Lower lobe of right lung (tissue), 2 donors: ENCODE measurements around the gene ANKRD12. TPM values are rescaled to one million over a fixed set of nuclear protein-coding genes. Genes with fewer than 3 reads are reported as not detected.
A peak's percentile ranks its signal among the peaks of the same experiment; 100 is the strongest.

Source experiments
- ATAC-seq, 2 donors: fragments of 200-7000 bp; cut with Tn5 transposase; one replicate each; pipeline ENCODE4 v1.9.1; 2020 to 2022; ENCODE audit warnings: mild to moderate bottlenecking in 2 of 2, moderate library complexity in 2 of 2
- DNase-seq: peaks from one replicate; pipeline ENCODE4 v3.0.0-alpha.2; 2020
- H3K27ac ChIP-seq: fragments of 200-600 bp; one replicate; pipeline ENCODE4 v1.8.0; 2022
- H3K27me3 ChIP-seq: fragments of 200-600 bp; one replicate; pipeline ENCODE4 v1.8.0; 2022; ENCODE audit warnings: low read depth
- H3K36me3 ChIP-seq: fragments of 200-600 bp; one replicate; pipeline ENCODE4 v1.8.0; 2022; ENCODE audit warnings: mild to moderate bottlenecking
- H3K4me1 ChIP-seq: fragments of 200-600 bp; one replicate; pipeline ENCODE4 v1.8.0; 2022
- H3K4me3 ChIP-seq: fragments of 200-600 bp; one replicate; pipeline ENCODE4 v1.8.0; 2022; ENCODE audit warnings: mild to moderate bottlenecking
- H3K9me3 ChIP-seq: fragments of 200-600 bp; one replicate; pipeline ENCODE4 v1.8.0; 2022
- intact Hi-C: fragments of 100-400 bp; cut with DNase I; formaldehyde crosslinking; loops from one replicate; pipeline ENCODE4 v1.11.0; 2022
- total RNA-seq: library from RNA; stranded (reverse); fragmentation: NEBNext Ultra II Directional; extraction: Animal tissue kit (Norgen Biotek cat#: 25700); gene quantifications from one replicate; pipeline ENCODE4 v1.2.1, GENCODE V29; 2021
- TF ChIP-seq, protein P1 (sequence below): fragments of 200-600 bp; IDR thresholded peaks from one replicate; pipeline ENCODE4 v1.8.0; 2022; ENCODE audit warnings: antibody characterized with exemption, mild to moderate bottlenecking
- donor health status: DM: no; HTN: yes; CAD: no; lungs with severe emphysema.

ANKRD12 gene
- total RNA-seq, 1 donor from 2014 or later = 77.7 TPM

- no peaks in the 10 kb centered on the region for H3K9me3 ChIP-seq
- TF ChIP-seq, protein P1, sequence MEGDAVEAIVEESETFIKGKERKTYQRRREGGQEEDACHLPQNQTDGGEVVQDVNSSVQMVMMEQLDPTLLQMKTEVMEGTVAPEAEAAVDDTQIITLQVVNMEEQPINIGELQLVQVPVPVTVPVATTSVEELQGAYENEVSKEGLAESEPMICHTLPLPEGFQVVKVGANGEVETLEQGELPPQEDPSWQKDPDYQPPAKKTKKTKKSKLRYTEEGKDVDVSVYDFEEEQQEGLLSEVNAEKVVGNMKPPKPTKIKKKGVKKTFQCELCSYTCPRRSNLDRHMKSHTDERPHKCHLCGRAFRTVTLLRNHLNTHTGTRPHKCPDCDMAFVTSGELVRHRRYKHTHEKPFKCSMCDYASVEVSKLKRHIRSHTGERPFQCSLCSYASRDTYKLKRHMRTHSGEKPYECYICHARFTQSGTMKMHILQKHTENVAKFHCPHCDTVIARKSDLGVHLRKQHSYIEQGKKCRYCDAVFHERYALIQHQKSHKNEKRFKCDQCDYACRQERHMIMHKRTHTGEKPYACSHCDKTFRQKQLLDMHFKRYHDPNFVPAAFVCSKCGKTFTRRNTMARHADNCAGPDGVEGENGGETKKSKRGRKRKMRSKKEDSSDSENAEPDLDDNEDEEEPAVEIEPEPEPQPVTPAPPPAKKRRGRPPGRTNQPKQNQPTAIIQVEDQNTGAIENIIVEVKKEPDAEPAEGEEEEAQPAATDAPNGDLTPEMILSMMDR = no peak
Measured at GRCh38 chr18:9096685-9097084, 39.9 kb upstream of the ANKRD12 start.

DNA sequence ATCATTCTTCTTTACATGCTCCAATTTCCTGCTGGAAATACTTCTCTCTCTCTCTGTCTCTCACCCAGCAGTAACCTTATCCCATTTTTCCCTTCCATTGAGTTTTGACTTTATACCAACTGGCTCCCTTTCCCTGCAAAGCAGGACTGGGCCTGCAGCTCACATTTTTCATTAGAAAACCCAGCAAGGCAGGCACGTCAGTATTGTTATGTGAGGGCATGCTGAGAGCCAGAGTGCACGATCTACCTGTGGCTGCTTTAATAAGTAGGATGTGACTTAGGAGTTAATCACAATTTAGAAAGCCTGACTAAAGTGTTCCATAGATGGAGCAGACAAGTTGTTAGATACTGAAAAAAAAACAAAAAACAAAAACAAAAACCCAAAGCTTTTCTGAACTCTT is 39.2 kb upstream of the ANKRD12 start:
- H3K27me3 ChIP-seq = no peaks in the 10 kb centered on the region
- no peaks in the 10 kb centered on the region for H3K9me3 ChIP-seq
- H3K27ac ChIP-seq = no peak overlapping the region
- ATAC-seq (no peak), DNase-seq (no peak)
- H3K4me3 ChIP-seq = no peak overlapping the region
- TF ChIP-seq, protein P1 = no peak
- no peaks in the 10 kb centered on the region for H3K36me3 ChIP-seq
- H3K4me1 ChIP-seq = peaks cover 15% of the 10 kb centered on the region
- intact Hi-C loops = loop anchor here (10.0 kb wide), 1 partner anchor 47 kb away; no protein-coding TSS in a partner anchor

More at GRCh38 chr18:9096685-9097084, 39.9 kb upstream of the ANKRD12 start:
- H3K27ac ChIP-seq = no peak overlapping the region
- no peaks in the 10 kb centered on the region for H3K27me3 ChIP-seq
- intact Hi-C loops = loop anchor here (10.0 kb wide), 1 partner anchor 48 kb away; no protein-coding TSS in a partner anchor
- no peak overlapping the region for H3K4me3 ChIP-seq
- DNase-seq (no peak), ATAC-seq (no peak)
- peaks cover 14% of the 10 kb centered on the region for H3K4me1 ChIP-seq
- H3K36me3 ChIP-seq = no peaks in the 10 kb centered on the region

DNA sequence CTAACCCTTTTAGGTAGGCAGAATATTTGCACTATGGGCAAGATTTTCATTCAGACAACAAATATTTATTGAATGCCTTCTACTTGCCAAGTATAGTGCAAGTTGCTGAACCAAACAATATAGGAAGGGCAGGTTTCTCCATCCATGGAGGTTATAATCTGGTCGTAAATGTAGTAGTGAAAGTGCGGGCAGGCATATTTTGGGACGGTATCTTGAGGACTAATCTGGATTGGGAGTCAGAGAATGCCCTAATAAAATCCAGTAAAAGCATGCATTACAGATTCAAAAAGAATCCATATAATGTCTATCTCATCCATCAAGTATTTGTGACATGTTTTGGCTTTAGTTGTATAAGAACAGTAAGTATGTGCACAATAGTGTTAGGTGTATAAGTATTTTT is 35.8 kb upstream of the ANKRD12 start:
- Histone ChIP-seq H3K4me1 (peaks cover 28% of the 10 kb centered on the region), H3K27me3 (no peaks in the 10 kb centered on the region), H3K4me3 (no peak overlapping the region), H3K27ac (no peak overlapping the region), H3K36me3 (no peaks in the 10 kb centered on the region), H3K9me3 (no peaks in the 10 kb centered on the region)
- intact Hi-C loops = no loop called here
- no peak for DNase-seq
- TF ChIP-seq, protein P1 = no peak
- ATAC-seq = no peak

DNA sequence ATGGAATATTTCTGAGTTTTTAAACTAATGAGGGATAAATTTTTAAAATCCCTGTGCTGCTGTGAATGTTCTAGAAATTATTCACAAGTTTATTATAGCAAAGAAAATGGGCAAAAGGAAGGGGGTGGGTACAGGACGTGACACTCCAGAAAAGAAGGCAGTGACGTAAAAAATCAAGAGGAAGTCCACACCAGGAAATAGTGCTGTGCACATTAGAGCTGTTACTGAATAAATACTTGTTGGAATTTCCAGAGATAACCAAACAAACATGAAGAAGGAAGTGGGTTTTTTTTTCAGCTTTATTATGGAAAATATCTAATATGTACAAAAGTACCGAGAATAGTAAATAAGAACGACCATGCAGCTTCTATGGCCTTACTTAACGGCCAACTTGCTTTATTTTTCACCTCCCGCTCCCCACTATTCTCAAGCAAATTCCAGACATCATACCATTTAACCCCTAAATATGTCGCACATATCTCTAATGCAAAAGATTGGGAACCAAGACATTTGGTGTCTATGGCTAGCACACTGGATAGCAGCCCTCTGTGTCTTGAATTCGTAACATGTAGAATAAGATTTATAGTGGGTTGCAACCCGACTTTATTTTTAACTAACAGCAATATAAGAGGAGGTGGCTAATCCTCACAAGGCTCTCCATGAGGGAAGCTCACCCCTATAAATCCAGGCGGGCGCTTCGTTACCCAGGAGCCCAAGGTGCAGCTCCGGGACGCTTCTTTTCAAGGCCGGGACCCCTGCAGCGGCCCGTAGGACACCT is 34.7 kb upstream of the ANKRD12 start:
- Histone ChIP-seq H3K9me3 (no peaks in the 10 kb centered on the region), H3K4me1 (peaks cover 39% of the 10 kb centered on the region), H3K27ac (peak overlapping the region; percentile 89), H3K4me3 (peak overlapping the region; percentile 68), H3K27me3 (no peaks in the 10 kb centered on the region), H3K36me3 (no peaks in the 10 kb centered on the region)
- no peak for DNase-seq
- TF ChIP-seq, protein P1 = no peak
- ATAC-seq = peak; percentile 77 to 83
- intact Hi-C loops = no loop called here

- ATAC-seq (peak; percentile 98 to 100), DNase-seq (peak; percentile 98)
- Histone ChIP-seq H3K27me3 (no peaks in the 10 kb centered on the region), H3K4me1 (peaks cover 47% of the 10 kb centered on the region), H3K4me3 (peak within 1 kb of the TSS; percentile 68), H3K9me3 (no peaks in the 10 kb centered on the region), H3K27ac (peak within 1 kb of the TSS; percentile 89), H3K36me3 (no peaks in the 10 kb centered on the region)
- TF ChIP-seq, protein P1 = no peak
- intact Hi-C loops = no loop called here
Measured at GRCh38 chr18:9102508-9103375, 33.8 kb upstream of the ANKRD12 start, which contains the start of gene NDUFV2. Gene NDUFV2 (plus strand): TSS chr18:9102699. CDS start chr18:9102744, 45 bp downstream.
